Keratinocyte (primary cell): ENCODE measurements around the gene CMYA5.

Experiments
- CTCF ChIP-seq, 3 experiments: IDR thresholded peaks in 1 of 3; conservative IDR thresholded peaks in 1 of 3; optimal IDR thresholded peaks in 1 of 3; 2 replicates in 2 of 3; 3 replicates in 1 of 3; pipeline versions ENCODE3 to v1.5.1; 2011; ENCODE audit warnings: low read length in 3 of 3, mild to moderate bottlenecking in 3 of 3, moderate library complexity in 2 of 3, control low read depth in 1 of 3, inconsistent platforms in 1 of 3; ENCODE audit not compliant: insufficient read depth in 2 of 3; ENCODE audit errors: extremely low read depth in 1 of 3
- EZH2 ChIP-seq: IDR thresholded peaks from one replicate; pipeline ENCODE4 v1.6.1; 2012; ENCODE audit warnings: inconsistent platforms, mild to moderate bottlenecking, low read length, moderate library complexity

DNA sequence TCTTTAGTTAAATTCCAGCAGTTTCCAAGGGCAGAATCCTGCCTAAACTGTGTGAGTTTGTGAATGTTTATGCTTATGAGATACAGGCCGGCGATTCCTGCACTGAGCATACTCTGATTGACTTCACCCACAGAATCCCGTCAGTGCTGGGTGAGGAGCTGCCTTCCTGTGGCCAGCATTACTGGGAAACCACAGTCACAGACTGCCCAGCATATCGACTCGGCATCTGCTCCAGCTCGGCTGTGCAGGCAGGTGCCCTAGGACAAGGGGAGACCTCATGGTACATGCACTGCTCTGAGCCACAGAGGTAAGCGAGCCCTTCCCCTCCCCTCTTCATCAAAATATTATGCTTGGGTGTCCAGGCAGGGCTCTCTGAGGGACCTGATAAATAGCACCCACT, 103.7 kb downstream of the CMYA5 start:
- no peak for TF ChIP-seq CTCF (optimal IDR thresholded peaks at IDR 0.05 in 1 of 3, IDR thresholded peaks at IDR 0.05 in 1 of 3, conservative IDR thresholded peaks at IDR 0.05 in 1 of 3; ENCODE audit: extremely low read depth in 1 of 3, insufficient read depth in 2 of 3, low read length in 3 of 3)
- TF ChIP-seq EZH2: no peak
